T-helper 1 cell treated with Interleukin-12 subunit alpha and Interleukin-12 subunit beta and Interleukin-4 antibody, amounts not matched to agents 30 μg/mL and 1 μg/mL, for 36 hours (primary cell): Measurements from ENCODE around the gene TUBAL3.

Source experiments
- H3K27ac Mint-ChIP-seq: one replicate; pipeline ENCODE4 v1.8.0; 2021; ENCODE audit warnings: mild to moderate bottlenecking, mixed read lengths
- H3K27me3 Mint-ChIP-seq: one replicate; pipeline ENCODE4 v1.8.0; 2021; ENCODE audit warnings: low read depth, mixed read lengths
- H3K36me3 Mint-ChIP-seq: one replicate; pipeline ENCODE4 v1.8.0; 2021; ENCODE audit warnings: low read depth, mixed read lengths
- H3K4me1 Mint-ChIP-seq: one replicate; pipeline ENCODE4 v1.8.0; 2021; ENCODE audit warnings: low read depth, mixed read lengths
- H3K4me3 Mint-ChIP-seq: one replicate; pipeline ENCODE4 v1.8.0; 2021; ENCODE audit warnings: mild to moderate bottlenecking, moderate library complexity, mixed read lengths
- H3K9me3 Mint-ChIP-seq: one replicate; pipeline ENCODE4 v1.8.0; 2021; ENCODE audit warnings: mixed read lengths

The TUBAL3 gene

GRCh38 chr10:5376450-5376849, 28.2 kb downstream of the TUBAL3 start:
- H3K36me3 Mint-ChIP-seq, result no peaks in the 10 kb centered on the region
- H3K4me3 Mint-ChIP-seq, result no peak overlapping the region
- H3K9me3 Mint-ChIP-seq, result peaks cover 5% of the 10 kb centered on the region
- peaks cover 2% of the 10 kb centered on the region for H3K4me1 Mint-ChIP-seq
- H3K27me3 Mint-ChIP-seq, result peaks cover 5% of the 10 kb centered on the region
- H3K27ac Mint-ChIP-seq, result no peak overlapping the region

DNA sequence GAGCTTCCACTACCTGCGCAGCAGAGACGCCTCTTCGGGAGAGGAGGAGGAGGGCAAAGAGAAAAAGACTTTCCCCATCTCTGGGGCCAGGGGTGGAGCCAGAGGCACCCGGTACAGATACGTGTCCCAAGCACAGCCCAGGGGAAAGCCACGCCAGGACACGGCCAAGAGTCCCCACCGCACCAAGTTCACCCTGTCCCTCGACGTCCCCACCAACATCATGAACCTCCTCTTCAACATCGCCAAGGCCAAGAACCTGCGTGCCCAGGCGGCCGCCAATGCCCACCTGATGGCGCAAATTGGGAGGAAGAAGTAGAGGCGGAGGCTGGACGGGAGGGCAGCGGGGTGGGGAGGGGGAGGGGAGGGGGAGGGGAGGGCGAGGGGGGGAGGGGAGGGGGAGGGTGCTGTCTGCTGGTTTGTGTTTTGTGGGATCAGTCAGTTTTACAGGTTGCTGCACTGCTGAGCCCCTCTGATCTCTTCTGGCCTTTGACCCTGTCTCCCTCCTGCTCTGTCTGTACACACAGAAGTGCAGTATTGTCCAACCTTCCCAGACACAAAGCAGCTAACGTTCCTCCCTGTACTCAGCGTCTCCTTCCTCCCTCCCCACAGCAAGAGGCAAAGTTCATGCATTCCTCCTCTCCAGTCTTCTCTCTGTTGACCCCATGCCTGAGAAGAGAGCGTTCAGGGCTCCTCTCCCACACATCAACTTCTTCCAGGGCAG, 30.6 kb downstream of the TUBAL3 start:
- Mint-ChIP-seq H3K4me3 (no peak overlapping the region), H3K4me1 (peaks cover 2% of the 10 kb centered on the region), H3K9me3 (peaks cover 12% of the 10 kb centered on the region), H3K27ac (no peak overlapping the region), H3K27me3 (peaks cover under 1% of the 10 kb centered on the region), H3K36me3 (no peaks in the 10 kb centered on the region)

GRCh38 chr10:5373307-5373706, 31.3 kb downstream of the TUBAL3 start:
- H3K27me3 Mint-ChIP-seq, result no peaks in the 10 kb centered on the region
- H3K4me3 Mint-ChIP-seq, result no peak overlapping the region
- H3K9me3 Mint-ChIP-seq, result peaks cover 12% of the 10 kb centered on the region
- H3K4me1 Mint-ChIP-seq, result peaks cover 2% of the 10 kb centered on the region
- no peaks in the 10 kb centered on the region for H3K36me3 Mint-ChIP-seq
- no peak overlapping the region for H3K27ac Mint-ChIP-seq

- peaks cover 12% of the 10 kb centered on the region for H3K9me3 Mint-ChIP-seq
- H3K27ac Mint-ChIP-seq, result peak overlapping the region; percentile 8
- no peaks in the 10 kb centered on the region for H3K36me3 Mint-ChIP-seq
- no peak overlapping the region for H3K4me3 Mint-ChIP-seq
- H3K27me3 Mint-ChIP-seq, result peaks cover 10% of the 10 kb centered on the region
- H3K4me1 Mint-ChIP-seq, result peaks cover 2% of the 10 kb centered on the region
Measured at GRCh38 chr10:5370493-5371352, 33.9 kb downstream of the TUBAL3 start.

GRCh38 chr10:5369362-5370158, 35.1 kb downstream of the TUBAL3 start:
- Mint-ChIP-seq H3K36me3 (no peaks in the 10 kb centered on the region), H3K27me3 (peaks cover 14% of the 10 kb centered on the region), H3K4me1 (peaks cover 5% of the 10 kb centered on the region), H3K27ac (no peak overlapping the region), H3K4me3 (no peak overlapping the region), H3K9me3 (peaks cover 12% of the 10 kb centered on the region)

GRCh38 chr10:5365928-5366327, 38.7 kb downstream of the TUBAL3 start:
- peaks cover 36% of the 10 kb centered on the region for H3K27me3 Mint-ChIP-seq

GRCh38 chr10:5364890-5365338, 39.7 kb downstream of the TUBAL3 start, which contains the start of gene UCN3:
Gene UCN3 (plus strand): TSS chr10:5364966. CDS start chr10:5373721, 8,755 bp downstream.
- H3K36me3 Mint-ChIP-seq, result no peaks in the 10 kb centered on the region
- H3K27me3 Mint-ChIP-seq, result peaks cover 36% of the 10 kb centered on the region
- H3K4me3 Mint-ChIP-seq, result no peak within 1 kb of the TSS
- no peaks in the 10 kb centered on the region for H3K9me3 Mint-ChIP-seq
- peaks cover 5% of the 10 kb centered on the region for H3K4me1 Mint-ChIP-seq
- H3K27ac Mint-ChIP-seq, result peak within 1 kb of the TSS; percentile 27

More at GRCh38 chr10:5365928-5366327, 38.7 kb downstream of the TUBAL3 start:
- Mint-ChIP-seq H3K9me3 (peaks cover 7% of the 10 kb centered on the region), H3K36me3 (no peaks in the 10 kb centered on the region), H3K4me3 (no peak overlapping the region), H3K4me1 (peaks cover 5% of the 10 kb centered on the region), H3K27ac (no peak overlapping the region)

- Mint-ChIP-seq H3K4me3 (no peak overlapping the region), H3K36me3 (no peaks in the 10 kb centered on the region)
Measured at GRCh38 chr10:5364374-5364773, 40.3 kb downstream of the TUBAL3 start.

DNA sequence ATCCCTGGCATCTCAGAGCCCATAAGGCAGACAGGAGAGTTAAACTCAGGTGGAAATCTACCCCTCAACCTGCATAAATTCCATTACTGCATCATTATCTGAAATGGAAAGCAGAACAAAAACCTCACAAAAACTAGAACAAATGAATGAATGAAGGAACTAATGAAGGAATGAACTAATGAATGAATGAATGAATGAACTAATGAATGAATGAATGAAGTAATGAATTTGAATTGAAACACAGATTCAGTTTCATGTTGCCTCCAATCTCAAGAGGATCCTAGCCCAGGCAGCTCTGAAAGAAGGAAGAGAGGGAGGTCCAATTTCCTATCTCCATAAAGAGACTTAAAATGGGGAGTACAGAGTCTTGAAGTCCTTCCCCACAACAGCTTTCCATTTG, 41.8 kb downstream of the TUBAL3 start:
- peaks cover 5% of the 10 kb centered on the region for H3K4me1 Mint-ChIP-seq
- H3K27ac Mint-ChIP-seq, result no peak overlapping the region
- H3K4me3 Mint-ChIP-seq, result no peak overlapping the region
- peaks cover 3% of the 10 kb centered on the region for H3K9me3 Mint-ChIP-seq
- no peaks in the 10 kb centered on the region for H3K36me3 Mint-ChIP-seq
- H3K27me3 Mint-ChIP-seq, result peaks cover 43% of the 10 kb centered on the region

More at GRCh38 chr10:5364374-5364773, 40.3 kb downstream of the TUBAL3 start:
- H3K27ac Mint-ChIP-seq, result peak overlapping the region; percentile 27
- H3K9me3 Mint-ChIP-seq, result no peaks in the 10 kb centered on the region
- peaks cover 36% of the 10 kb centered on the region for H3K27me3 Mint-ChIP-seq
- peaks cover 5% of the 10 kb centered on the region for H3K4me1 Mint-ChIP-seq

- peaks cover 5% of the 10 kb centered on the region for H3K4me1 Mint-ChIP-seq
- peaks cover 45% of the 10 kb centered on the region for H3K27me3 Mint-ChIP-seq
- peaks cover 3% of the 10 kb centered on the region for H3K9me3 Mint-ChIP-seq
- H3K4me3 Mint-ChIP-seq, result no peak overlapping the region
- no peaks in the 10 kb centered on the region for H3K36me3 Mint-ChIP-seq
- no peak overlapping the region for H3K27ac Mint-ChIP-seq
Measured at GRCh38 chr10:5361966-5362365, 42.7 kb downstream of the TUBAL3 start.

DNA sequence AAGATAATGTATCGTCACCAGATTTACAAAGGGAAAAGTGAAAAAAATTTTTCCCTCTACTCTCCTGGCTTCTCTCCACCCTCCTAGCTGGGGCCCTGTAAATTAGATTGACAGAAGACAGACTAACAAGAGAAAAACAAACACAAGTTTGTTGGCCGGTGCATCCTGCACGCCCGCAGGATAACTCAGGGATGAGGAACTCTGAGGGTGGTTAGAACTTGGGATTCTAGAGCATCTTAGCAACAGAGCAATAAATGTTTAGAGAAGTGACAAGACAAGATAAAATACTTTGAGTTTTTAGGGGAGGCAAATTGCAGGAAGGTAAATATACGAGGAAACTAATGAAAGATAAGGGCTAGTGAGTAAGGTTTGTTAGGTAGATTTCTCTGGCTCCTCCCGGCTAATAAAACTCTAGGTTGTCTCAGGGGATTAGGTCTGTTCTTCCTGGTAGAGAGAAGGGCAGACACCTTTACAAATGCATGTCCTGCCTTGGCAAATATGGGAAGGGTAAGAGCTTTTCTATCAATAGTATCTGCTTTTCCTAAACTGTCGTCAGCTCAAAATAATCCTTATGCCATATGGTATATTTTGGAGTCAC, 44.2 kb downstream of the TUBAL3 start:
- Mint-ChIP-seq H3K4me3 (no peak overlapping the region), H3K9me3 (peaks cover 3% of the 10 kb centered on the region), H3K27me3 (peaks cover 34% of the 10 kb centered on the region), H3K27ac (no peak overlapping the region), H3K4me1 (peaks cover 5% of the 10 kb centered on the region), H3K36me3 (no peaks in the 10 kb centered on the region)

DNA sequence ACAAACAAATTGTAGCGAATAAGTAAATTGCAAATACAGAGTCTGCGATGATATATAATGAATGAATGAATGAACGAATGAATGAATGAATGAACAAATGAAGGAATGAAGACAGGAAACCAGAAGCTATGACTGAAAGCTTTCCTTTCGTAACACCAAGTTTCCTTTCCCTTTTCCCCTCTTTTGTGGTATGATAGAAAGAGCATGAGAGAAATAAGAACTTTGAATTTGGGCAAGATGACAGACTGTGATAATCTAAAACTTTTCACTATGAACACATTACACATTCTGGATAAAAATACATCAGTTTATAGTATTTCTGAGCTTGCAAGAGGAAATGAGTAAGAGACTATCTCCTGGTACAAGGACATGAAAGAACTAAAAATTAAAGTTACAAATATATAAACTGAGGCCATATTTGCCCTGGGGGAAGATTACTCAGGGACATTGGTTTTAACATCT, 48.3 kb downstream of the TUBAL3 start:
- Mint-ChIP-seq H3K4me3 (no peak overlapping the region), H3K4me1 (peaks cover 5% of the 10 kb centered on the region), H3K27ac (no peak overlapping the region), H3K27me3 (peaks cover 10% of the 10 kb centered on the region), H3K36me3 (no peaks in the 10 kb centered on the region), H3K9me3 (peaks cover 3% of the 10 kb centered on the region)

- Mint-ChIP-seq H3K4me3 (no peak overlapping the region), H3K27ac (no peak overlapping the region), H3K36me3 (no peaks in the 10 kb centered on the region), H3K4me1 (peaks cover 5% of the 10 kb centered on the region), H3K9me3 (peaks cover 3% of the 10 kb centered on the region), H3K27me3 (peaks cover 9% of the 10 kb centered on the region)
Measured at GRCh38 chr10:5355594-5356301, 48.9 kb downstream of the TUBAL3 start.
